ENCODE results near the gene LRRC47.

LRRC47 gene

GRCh38 chr1:3776231-3776961 lies 19.9 kb downstream of the LRRC47 start:
- H3K36me3 ChIP-seq (ENCODE audit: control insufficient read depth, insufficient read depth, low read length) = peaks cover 34% of the 10 kb centered on the region
- H3K4me1 ChIP-seq (ENCODE audit: control insufficient read depth, insufficient read depth, low read length) = peaks cover 33% of the 10 kb centered on the region
- H3K9ac ChIP-seq (ENCODE audit: low read length) = no peak overlapping the region
- H3K4me3 ChIP-seq (ENCODE audit: low read depth, low read length) = no peak overlapping the region
- H3K27ac ChIP-seq (ENCODE audit: low read depth, low read length) = no peak overlapping the region
- H3K27me3 ChIP-seq (ENCODE audit: control insufficient read depth, insufficient read depth, low read length) = no peaks in the 10 kb centered on the region; the same call in 1 of the 2 replicates
- no peaks in the 10 kb centered on the region for H3K9me3 ChIP-seq (ENCODE audit: control insufficient read depth, insufficient read depth, low read depth, low read length)

GRCh38 chr1:3775490-3776230 lies 20.6 kb downstream of the LRRC47 start:
- H3K36me3 ChIP-seq (ENCODE audit: control insufficient read depth, insufficient read depth, low read length) = peaks cover 27% of the 10 kb centered on the region
- no peaks in the 10 kb centered on the region for H3K9me3 ChIP-seq (ENCODE audit: control insufficient read depth, insufficient read depth, low read depth, low read length)
- no peak overlapping the region for H3K27ac ChIP-seq (ENCODE audit: low read depth, low read length)
- no peaks in the 10 kb centered on the region; the same call in 1 of the 2 replicates for H3K27me3 ChIP-seq (ENCODE audit: control insufficient read depth, insufficient read depth, low read length)
- H3K9ac ChIP-seq (ENCODE audit: low read length) = no peak overlapping the region
- H3K4me3 ChIP-seq (ENCODE audit: low read depth, low read length) = no peak overlapping the region
- H3K4me1 ChIP-seq (ENCODE audit: control insufficient read depth, insufficient read depth, low read length) = peaks cover 37% of the 10 kb centered on the region

GRCh38 chr1:3774946-3775489 lies 21.3 kb downstream of the LRRC47 start:
- Histone ChIP-seq H3K27ac (ENCODE audit: low read depth, low read length) (no peak overlapping the region), H3K9me3 (ENCODE audit: control insufficient read depth, insufficient read depth, low read depth, low read length) (no peaks in the 10 kb centered on the region), H3K4me3 (ENCODE audit: low read depth, low read length) (no peak overlapping the region), H3K36me3 (ENCODE audit: control insufficient read depth, insufficient read depth, low read length) (peaks cover 20% of the 10 kb centered on the region), H3K9ac (ENCODE audit: low read length) (no peak overlapping the region), H3K4me1 (ENCODE audit: control insufficient read depth, insufficient read depth, low read length) (peaks cover 37% of the 10 kb centered on the region), H3K27me3 (ENCODE audit: control insufficient read depth, insufficient read depth, low read length) (no peaks in the 10 kb centered on the region; the same call in 1 of the 2 replicates)

- H3K27me3 ChIP-seq (ENCODE audit: control insufficient read depth, insufficient read depth, low read length) = no peaks in the 10 kb centered on the region; the same call in 1 of the 2 replicates
- no peak overlapping the region for H3K27ac ChIP-seq (ENCODE audit: low read depth, low read length)
- no peaks in the 10 kb centered on the region for H3K9me3 ChIP-seq (ENCODE audit: control insufficient read depth, insufficient read depth, low read depth, low read length)
- peaks cover 14% of the 10 kb centered on the region for H3K36me3 ChIP-seq (ENCODE audit: control insufficient read depth, insufficient read depth, low read length)
- peaks cover 37% of the 10 kb centered on the region for H3K4me1 ChIP-seq (ENCODE audit: control insufficient read depth, insufficient read depth, low read length)
- no peak overlapping the region for H3K4me3 ChIP-seq (ENCODE audit: low read depth, low read length)
- H3K9ac ChIP-seq (ENCODE audit: low read length) = no peak overlapping the region
Measured at GRCh38 chr1:3774276-3774945, 21.9 kb downstream of the LRRC47 start.

GRCh38 chr1:3773572-3774275 lies 22.6 kb downstream of the LRRC47 start:
- Histone ChIP-seq H3K9me3 (ENCODE audit: control insufficient read depth, insufficient read depth, low read depth, low read length) (no peaks in the 10 kb centered on the region), H3K4me3 (ENCODE audit: low read depth, low read length) (no peak overlapping the region), H3K9ac (ENCODE audit: low read length) (no peak overlapping the region), H3K36me3 (ENCODE audit: control insufficient read depth, insufficient read depth, low read length) (peaks cover 8% of the 10 kb centered on the region; the same call in 1 of the 2 replicates), H3K27ac (ENCODE audit: low read depth, low read length) (no peak overlapping the region), H3K4me1 (ENCODE audit: control insufficient read depth, insufficient read depth, low read length) (peaks cover 37% of the 10 kb centered on the region), H3K27me3 (ENCODE audit: control insufficient read depth, insufficient read depth, low read length) (no peaks in the 10 kb centered on the region; the same call in 1 of the 2 replicates)

- Histone ChIP-seq H3K27me3 (ENCODE audit: control insufficient read depth, insufficient read depth, low read length) (no peaks in the 10 kb centered on the region; the same call in 1 of the 2 replicates), H3K4me3 (ENCODE audit: low read depth, low read length) (peak within 1 kb of the TSS; percentile 69), H3K27ac (ENCODE audit: low read depth, low read length) (no peak within 1 kb of the TSS), H3K36me3 (ENCODE audit: control insufficient read depth, insufficient read depth, low read length) (0 out of 2 replicates have a peak, but pooled peaks cover 1% of the 10 kb centered on the region), H3K9me3 (ENCODE audit: control insufficient read depth, insufficient read depth, low read depth, low read length) (no peaks in the 10 kb centered on the region), H3K4me1 (ENCODE audit: control insufficient read depth, insufficient read depth, low read length) (peaks cover 37% of the 10 kb centered on the region), H3K9ac (ENCODE audit: low read length) (peak within 1 kb of the TSS; percentile 20)
Measured at GRCh38 chr1:3772715-3773571, 23.4 kb downstream of the LRRC47 start, which contains the start of gene SMIM1. SMIM1 (plus strand) TSS chr1:3772749; CDS start chr1:3775374, 2,625 bp downstream.

GRCh38 chr1:3772027-3772714 lies 24.1 kb downstream of the LRRC47 start:
- peaks cover 40% of the 10 kb centered on the region for H3K4me1 ChIP-seq (ENCODE audit: control insufficient read depth, insufficient read depth, low read length)

GRCh38 chr1:3771108-3772026 lies 24.9 kb downstream of the LRRC47 start:
- Histone ChIP-seq H3K9me3 (ENCODE audit: control insufficient read depth, insufficient read depth, low read depth, low read length) (no peaks in the 10 kb centered on the region), H3K36me3 (ENCODE audit: control insufficient read depth, insufficient read depth, low read length) (no peaks in the 10 kb centered on the region), H3K27ac (ENCODE audit: low read depth, low read length) (no peak overlapping the region), H3K27me3 (ENCODE audit: control insufficient read depth, insufficient read depth, low read length) (peaks cover 2% of the 10 kb centered on the region; the same call in 1 of the 2 replicates), H3K9ac (ENCODE audit: low read length) (peak overlapping the region; percentile 17), H3K4me3 (ENCODE audit: low read depth, low read length) (peak overlapping the region; percentile 69), H3K4me1 (ENCODE audit: control insufficient read depth, insufficient read depth, low read length) (peaks cover 40% of the 10 kb centered on the region)

More at GRCh38 chr1:3772027-3772714, 24.1 kb downstream of the LRRC47 start:
- H3K36me3 ChIP-seq (ENCODE audit: control insufficient read depth, insufficient read depth, low read length) = no peaks in the 10 kb centered on the region
- no peak overlapping the region for H3K27ac ChIP-seq (ENCODE audit: low read depth, low read length)
- H3K27me3 ChIP-seq (ENCODE audit: control insufficient read depth, insufficient read depth, low read length) = peaks cover under 1% of the 10 kb centered on the region; the same call in 1 of the 2 replicates
- H3K9me3 ChIP-seq (ENCODE audit: control insufficient read depth, insufficient read depth, low read depth, low read length) = no peaks in the 10 kb centered on the region
- peak overlapping the region; percentile 20 for H3K9ac ChIP-seq (ENCODE audit: low read length)
- H3K4me3 ChIP-seq (ENCODE audit: low read depth, low read length) = peak overlapping the region; percentile 69
